PC-3 (cell line): Measurements from ENCODE around the gene MAPKAP1. TPM values are rescaled to one million over a fixed set of nuclear protein-coding genes. Genes with fewer than 3 reads are reported as not detected.

Experiments
- ATAC-seq: fragments of 200-7000 bp; cut with Tn5 transposase; 2 replicates; pipeline ENCODE4 v1.9.1; 2020; ENCODE audit warnings: mild to moderate bottlenecking, moderate library complexity
- BruUV-seq: library from RNA; stranded (reverse); fragments of 400-500 nt; replicated peaks from 2 replicates; lab custom pipeline; 2021; lab: Mats Ljungman, UMichigan
- CTCF ChIA-PET: fragments of 300-600 bp; sonication (Branson Sonifier 250); formaldehyde crosslinking; loops from one replicate; lab custom pipeline; 2022; ENCODE audit warnings: antibody characterized with exemption; lab: Charles Lee
- POLR2A ChIA-PET: fragments of 300-600 bp; sonication (Branson Sonifier 250); formaldehyde crosslinking; loops from one replicate; lab custom pipeline; 2022; ENCODE audit warnings: antibody characterized with exemption; ENCODE audit not compliant: unreplicated experiment; lab: Charles Lee
- DNase-seq: peaks from one replicate; pipeline ENCODE4 v3.0.0-alpha.2; 2015
- H2AFZ ChIP-seq: fragments of 300-600 bp; sonication (generic); 2 replicates; pipeline ENCODE4 v1.6.0; 2016; ENCODE audit warnings: antibody characterized with exemption, low read length
- H3F3A ChIP-seq: fragments of 300-600 bp; sonication (generic); one replicate; pipeline ENCODE4 v1.6.0; 2017; ENCODE audit warnings: antibody characterized with exemption, low read length, control low read depth, mild to moderate bottlenecking; ENCODE audit not compliant: unreplicated experiment
- H3K27ac ChIP-seq: fragments of 300-600 bp; sonication (generic); 2 replicates; pipeline ENCODE4 v1.5.1; 2016; ENCODE audit warnings: mild to moderate bottlenecking, low read length
- H3K27me3 ChIP-seq: fragments of 300-600 bp; sonication (generic); 2 replicates; pipeline ENCODE4 v1.6.1; 2016; ENCODE audit warnings: low read length, mixed read lengths
- H3K36me3 ChIP-seq: fragments of 300-600 bp; sonication (generic); 2 replicates; pipeline ENCODE4 v1.6.1; 2016; ENCODE audit warnings: low read depth, mixed run types, low read length, mixed read lengths
- H3K4me1 ChIP-seq: fragments of 300-600 bp; sonication (generic); 2 replicates; pipeline ENCODE4 v1.5.1; 2016; ENCODE audit warnings: low read length; ENCODE audit not compliant: insufficient read depth
- H3K4me2 ChIP-seq: fragments of 300-600 bp; sonication (generic); 2 replicates; pipeline ENCODE4 v1.6.0; 2016; ENCODE audit warnings: low read length
- H3K4me3 ChIP-seq: fragments of 300-600 bp; sonication (generic); 2 replicates; pipeline ENCODE4 v1.5.1; 2016; ENCODE audit warnings: mild to moderate bottlenecking, low read length, mixed read lengths
- H3K79me2 ChIP-seq: fragments of 300-600 bp; sonication (generic); 2 replicates; pipeline ENCODE4 v1.6.1; 2017; ENCODE audit warnings: low read length, mixed read lengths
- H3K9ac ChIP-seq: fragments of 300-600 bp; sonication (generic); 2 replicates; pipeline ENCODE4 v1.6.0; 2016; ENCODE audit warnings: mild to moderate bottlenecking, low read length
- H3K9me2 ChIP-seq: fragments of 300-600 bp; sonication (generic); replicated peaks from 2 replicates; pipeline ENCODE4 v1.6.1; 2016; ENCODE audit warnings: mixed run types, low read length, mixed read lengths
- H3K9me3 ChIP-seq: fragments of 300-600 bp; sonication (generic); 2 replicates; pipeline ENCODE4 v1.6.1; 2016; ENCODE audit warnings: low read length, mixed read lengths
- H4K20me1 ChIP-seq: fragments of 300-600 bp; sonication (generic); 2 replicates; pipeline ENCODE4 v1.6.1; 2016; ENCODE audit warnings: low read length, mixed read lengths
- EZH2 ChIP-seq: fragments of 300-600 bp; sonication (generic); IDR thresholded peaks from one replicate; pipeline ENCODE4 v1.6.1; 2017; ENCODE audit warnings: antibody characterized with exemption, mild to moderate bottlenecking, low read length; ENCODE audit not compliant: unreplicated experiment
- EZH2phosphoT487 ChIP-seq: fragments of 300-600 bp; sonication (generic); IDR thresholded peaks from 2 replicates; pipeline ENCODE4 v1.6.1; 2018; ENCODE audit warnings: mild to moderate bottlenecking, antibody characterized with exemption, low read length, borderline replicate concordance
- intact Hi-C: fragments of 100-400 bp; cut with micrococcal nuclease; formaldehyde crosslinking; loops from 2 replicates; pipeline ENCODE4 v1.9.0; 2023
- total RNA-seq: library from RNA; depleted of rRNA; stranded (reverse); fragments of >200 nt; gene quantifications from 2 replicates; pipeline ENCODE4 v1.2.3, GENCODE V29; 2014
- TF ChIP-seq, protein P1 (sequence below): fragments of 300-600 bp; sonication (generic); conservative IDR thresholded peaks from 2 replicates; pipeline ENCODE4 v1.5.1; 2017; ENCODE audit warnings: antibody characterized with exemption, low read depth, mild to moderate bottlenecking, low read length

The MAPKAP1 gene
- total RNA-seq, 1 experiment from 2014 or later = 128 TPM

DNA sequence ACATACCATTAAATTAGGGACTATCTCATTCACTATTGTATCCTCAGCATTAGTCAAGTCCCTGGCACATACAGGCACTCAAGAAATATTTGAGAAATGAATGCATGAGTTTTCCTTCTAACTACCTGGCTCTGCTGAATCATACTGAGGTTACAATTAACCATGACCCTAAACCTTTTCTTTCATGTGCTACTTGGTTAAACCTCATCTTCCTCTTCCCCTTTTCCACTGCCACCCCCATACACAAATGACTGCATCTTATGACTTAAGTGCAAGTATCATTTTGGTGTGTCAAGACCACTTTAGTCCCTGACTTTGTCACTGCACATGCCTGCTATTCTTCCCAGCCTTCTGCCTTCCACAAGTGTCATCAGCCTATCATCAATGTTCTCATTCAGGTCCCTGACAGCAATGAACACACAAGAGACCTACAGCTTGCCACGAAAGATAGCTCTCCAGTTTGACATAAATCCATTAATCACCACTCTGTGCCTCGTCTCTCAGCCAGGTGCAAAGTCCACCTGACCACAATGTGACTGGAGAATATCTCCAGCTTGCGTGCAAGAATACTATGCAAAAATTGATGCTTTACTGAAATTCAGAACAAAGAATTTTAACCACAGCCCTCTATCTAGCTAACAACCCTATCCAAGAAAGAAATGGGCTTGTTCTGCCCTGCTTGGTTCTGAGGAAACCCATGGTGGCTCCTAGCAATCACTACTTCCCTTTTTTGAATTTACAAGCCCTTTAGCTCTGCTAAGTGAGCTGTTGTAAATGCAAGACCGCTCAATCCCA, 74.5 kb downstream of the MAPKAP1 start:
- no peaks in the 10 kb centered on the region for H3F3A ChIP-seq
- peak overlapping the region; percentile 16; the same call in 1 of the 2 replicates for H3K9ac ChIP-seq
- H3K27ac ChIP-seq = peak overlapping the region; percentile 77
- H3K4me1 ChIP-seq = peaks cover 35% of the 10 kb centered on the region
- H3K79me2 ChIP-seq = peaks cover 73% of the 10 kb centered on the region
- ATAC-seq (peak; percentile 57), DNase-seq (peak; percentile 63)
- no peaks in the 10 kb centered on the region for H3K9me2 ChIP-seq
- no TSS peak for BruUV-seq
- CTCF ChIA-PET = no interaction called here
- intact Hi-C loops = loop anchor here (5.0 kb wide), 1 partner anchor 75 kb away; no protein-coding TSS in a partner anchor
- no peak overlapping the region; the same call in 1 of the 2 replicates for H3K4me3 ChIP-seq
- H3K9me3 ChIP-seq = no peaks in the 10 kb centered on the region
- no peaks in the 10 kb centered on the region for H3K36me3 ChIP-seq
- peaks cover 9% of the 10 kb centered on the region; the same call in 1 of the 2 replicates for H4K20me1 ChIP-seq
- POLR2A ChIA-PET = interaction anchor here (0.5 to 1.0 kb wide), 3 partner anchors 75 to 325 kb away, joined by 3 read pairs; partner anchors contain the start of gene MAPKAP1
- H3K4me2 ChIP-seq = peak overlapping the region; percentile 54
- TF ChIP-seq, protein P1, sequence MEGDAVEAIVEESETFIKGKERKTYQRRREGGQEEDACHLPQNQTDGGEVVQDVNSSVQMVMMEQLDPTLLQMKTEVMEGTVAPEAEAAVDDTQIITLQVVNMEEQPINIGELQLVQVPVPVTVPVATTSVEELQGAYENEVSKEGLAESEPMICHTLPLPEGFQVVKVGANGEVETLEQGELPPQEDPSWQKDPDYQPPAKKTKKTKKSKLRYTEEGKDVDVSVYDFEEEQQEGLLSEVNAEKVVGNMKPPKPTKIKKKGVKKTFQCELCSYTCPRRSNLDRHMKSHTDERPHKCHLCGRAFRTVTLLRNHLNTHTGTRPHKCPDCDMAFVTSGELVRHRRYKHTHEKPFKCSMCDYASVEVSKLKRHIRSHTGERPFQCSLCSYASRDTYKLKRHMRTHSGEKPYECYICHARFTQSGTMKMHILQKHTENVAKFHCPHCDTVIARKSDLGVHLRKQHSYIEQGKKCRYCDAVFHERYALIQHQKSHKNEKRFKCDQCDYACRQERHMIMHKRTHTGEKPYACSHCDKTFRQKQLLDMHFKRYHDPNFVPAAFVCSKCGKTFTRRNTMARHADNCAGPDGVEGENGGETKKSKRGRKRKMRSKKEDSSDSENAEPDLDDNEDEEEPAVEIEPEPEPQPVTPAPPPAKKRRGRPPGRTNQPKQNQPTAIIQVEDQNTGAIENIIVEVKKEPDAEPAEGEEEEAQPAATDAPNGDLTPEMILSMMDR = no peak
- TF ChIP-seq EZH2 (no peak), EZH2phosphoT487 (no peak)
- H2AFZ ChIP-seq = no peak overlapping the region
- no peaks in the 10 kb centered on the region for H3K27me3 ChIP-seq

DNA sequence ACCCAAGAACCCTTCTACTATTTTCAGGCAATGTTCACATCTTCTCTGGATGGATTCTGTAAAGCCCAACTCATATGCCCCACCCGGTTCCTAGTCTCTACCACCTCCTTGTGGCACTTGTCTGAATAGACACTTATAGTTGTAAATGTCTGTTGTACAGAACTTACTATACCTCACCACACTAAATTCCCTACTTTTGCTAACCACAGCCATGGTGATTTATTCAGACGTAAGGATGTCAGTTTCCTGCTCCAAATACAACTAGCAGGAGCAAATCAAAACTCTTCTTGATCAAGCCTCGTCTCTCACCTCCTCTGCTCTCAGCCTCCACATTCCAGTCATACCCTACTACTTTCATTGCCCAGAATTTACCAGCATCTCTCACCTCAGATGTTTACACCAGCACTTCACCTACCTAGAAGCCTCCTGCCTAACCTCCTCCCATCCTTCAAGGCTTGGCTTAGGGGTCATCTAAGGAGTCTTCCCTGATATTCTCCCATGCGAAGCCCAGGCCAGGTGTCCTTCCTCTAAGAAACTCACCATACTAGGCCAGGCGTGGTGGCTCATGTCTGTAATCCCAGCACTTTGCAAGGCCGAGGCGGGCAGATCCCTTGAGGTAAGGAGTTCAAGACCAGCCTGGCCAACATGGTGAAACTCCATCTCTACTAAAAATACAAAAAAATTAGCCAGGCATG, 75.5 kb downstream of the MAPKAP1 start:
- no peaks in the 10 kb centered on the region for H3K9me2 ChIP-seq
- POLR2A ChIA-PET = no interaction called here
- CTCF ChIA-PET = no interaction called here
- H2AFZ ChIP-seq = no peak overlapping the region
- no peak overlapping the region for H3K9ac ChIP-seq
- TF ChIP-seq EZH2phosphoT487 = no peak
- TF ChIP-seq, protein P1 = peak; percentile 70
- no peak overlapping the region for H3K4me2 ChIP-seq
- H3K27ac ChIP-seq = peak overlapping the region; percentile 77
- H3K36me3 ChIP-seq = no peaks in the 10 kb centered on the region
- no peak overlapping the region for H3K4me3 ChIP-seq
- BruUV-seq = no TSS peak
- intact Hi-C loops = loop anchor here (2.0 to 5.0 kb wide), 2 partner anchors 74 to 225 kb away; no protein-coding TSS in a partner anchor
- no peaks in the 10 kb centered on the region for H3K9me3 ChIP-seq
- no peaks in the 10 kb centered on the region for H3K27me3 ChIP-seq
- peaks cover 9% of the 10 kb centered on the region; the same call in 1 of the 2 replicates for H4K20me1 ChIP-seq
- peaks cover 35% of the 10 kb centered on the region for H3K4me1 ChIP-seq
- no peaks in the 10 kb centered on the region for H3F3A ChIP-seq
- DNase-seq (peak; percentile 56), ATAC-seq (peak; percentile 25; the same call in 1 of the 2 replicates)
- H3K79me2 ChIP-seq = peaks cover 78% of the 10 kb centered on the region
